IMR-90 (cell line): ENCODE data around the gene DPY19L1. TPM values are rescaled to one million over a fixed set of nuclear protein-coding genes. Genes with fewer than 3 reads are reported as not detected.

Experiments used
- ATAC-seq: fragments of 200-7000 bp; cut with Tn5 transposase; 2 replicates; pipeline ENCODE4 v1.9.1; 2020; ENCODE audit warnings: low read depth, mild to moderate bottlenecking, moderate library complexity
- BruUV-seq: library from RNA; stranded (reverse); fragments of 400-500 nt; replicated peaks from 2 replicates; lab custom pipeline; 2021; lab: Mats Ljungman, UMichigan
- CTCF ChIA-PET: fragments of 300-600 bp; formaldehyde crosslinking; extraction: SDS; loops from one replicate; lab custom pipeline; 2021; ENCODE audit warnings: antibody characterized with exemption; lab: Yijun Ruan, JAX
- POLR2A ChIA-PET: fragments of 300-600 bp; sonication (Branson Sonifier 250); formaldehyde crosslinking; loops from one replicate; lab custom pipeline; 2022; ENCODE audit warnings: antibody characterized with exemption; ENCODE audit not compliant: unreplicated experiment; lab: Charles Lee
- DNase-seq: peaks from one replicate; pipeline ENCODE4 v3.0.0; 2013
- H2AFZ ChIP-seq: replicated peaks from 2 replicates; pipeline ENCODE3; 2013; ENCODE audit warnings: low read length, mild to moderate bottlenecking; ENCODE audit not compliant: poor library complexity
- H2AK5ac ChIP-seq: 2 replicates; pipeline ENCODE4 v1.6.1; 2013; ENCODE audit warnings: low read depth, low read length, inconsistent platforms
- H2AK9ac ChIP-seq: replicated peaks from 2 replicates; pipeline ENCODE3; 2013; ENCODE audit warnings: mild to moderate bottlenecking, low read depth, low read length, moderate library complexity; ENCODE audit not compliant: poor library complexity
- H2BK120ac ChIP-seq: 2 replicates; pipeline ENCODE4 v1.6.1; 2013; ENCODE audit warnings: low read depth, low read length, inconsistent platforms
- H2BK15ac ChIP-seq: 3 replicates; pipeline ENCODE4 v1.6.1; 2013; ENCODE audit warnings: low read depth, low read length, inconsistent platforms
- H2BK20ac ChIP-seq: 2 replicates; pipeline ENCODE4 v1.6.1; 2013; ENCODE audit warnings: low read depth, mild to moderate bottlenecking, inconsistent platforms, low read length, moderate library complexity
- H2BK5ac ChIP-seq: 2 replicates; pipeline ENCODE4 v1.6.1; 2013; ENCODE audit warnings: mild to moderate bottlenecking, low read depth, low read length, inconsistent platforms; ENCODE audit not compliant: poor library complexity, severe bottlenecking
- H3K14ac ChIP-seq: replicated peaks from 2 replicates; pipeline ENCODE4 v1.6.1; 2013; ENCODE audit warnings: low read depth, low read length, inconsistent platforms
- H3K18ac ChIP-seq: 2 replicates; pipeline ENCODE4 v1.6.1; 2013; ENCODE audit warnings: low read depth, low read length, control low read depth
- H3K23ac ChIP-seq: 2 replicates; pipeline ENCODE4 v1.6.1; 2013; ENCODE audit warnings: low read depth, low read length, inconsistent platforms
- H3K27ac ChIP-seq: 2 replicates; pipeline ENCODE4 v1.5.1; 2013; ENCODE audit warnings: mild to moderate bottlenecking, control low read depth, low read length; ENCODE audit not compliant: insufficient read depth
- H3K27me3 ChIP-seq: 2 replicates; pipeline ENCODE4 v1.6.1; 2013; ENCODE audit warnings: low read length; ENCODE audit not compliant: control insufficient read depth, insufficient read depth
- H3K36me3 ChIP-seq: 2 replicates; pipeline ENCODE4 v1.6.1; 2013; ENCODE audit warnings: low read length, mixed read lengths; ENCODE audit not compliant: control insufficient read depth, insufficient read depth
- H3K4ac ChIP-seq: 2 replicates; pipeline ENCODE4 v1.6.1; 2013; ENCODE audit warnings: low read depth, low read length, inconsistent platforms
- H3K4me1 ChIP-seq: 2 replicates; pipeline ENCODE4 v1.6.1; 2013; ENCODE audit warnings: low read length, mixed read lengths; ENCODE audit not compliant: control insufficient read depth, insufficient read depth
- H3K4me2 ChIP-seq: 2 replicates; pipeline ENCODE4 v1.6.1; 2013; ENCODE audit warnings: low read depth, mild to moderate bottlenecking, control low read depth, low read length, moderate library complexity
- H3K4me3 ChIP-seq: 2 replicates; pipeline ENCODE4 v1.5.1; 2013; ENCODE audit warnings: low read depth, mild to moderate bottlenecking, control low read depth, low read length, moderate library complexity; ENCODE audit not compliant: insufficient read depth
- H3K56ac ChIP-seq: 2 replicates; pipeline ENCODE4 v1.6.1; 2013; ENCODE audit warnings: low read length, inconsistent platforms; ENCODE audit not compliant: insufficient read depth; ENCODE audit errors: extremely low read depth
- H3K79me1 ChIP-seq, 2 experiments: 2 replicates each; pipeline ENCODE4 v1.6.1; 2013; ENCODE audit warnings: low read length in 2 of 2, inconsistent platforms in 1 of 2, low read depth in 1 of 2
- H3K9ac ChIP-seq: 2 replicates; pipeline ENCODE4 v1.6.1; 2013; ENCODE audit warnings: low read depth, low read length, control low read depth
- H3K9me1 ChIP-seq: 2 replicates; pipeline ENCODE4 v1.6.1; 2013; ENCODE audit warnings: low read length, inconsistent platforms; ENCODE audit not compliant: insufficient read depth
- H3K9me3 ChIP-seq: 2 replicates; pipeline ENCODE4 v1.6.1; 2013; ENCODE audit warnings: low read length; ENCODE audit not compliant: control insufficient read depth, insufficient read depth
- H4K20me1 ChIP-seq: 2 replicates; pipeline ENCODE4 v1.6.1; 2013; ENCODE audit warnings: low read length, inconsistent platforms; ENCODE audit not compliant: insufficient read depth
- H4K5ac ChIP-seq: 2 replicates; pipeline ENCODE4 v1.6.1; 2013; ENCODE audit warnings: mild to moderate bottlenecking, low read depth, low read length, control low read depth
- H4K8ac ChIP-seq, 2 experiments: 2 replicates each; pipeline ENCODE4 v1.6.1; 2013; ENCODE audit warnings: low read depth in 2 of 2, low read length in 2 of 2, control low read depth in 1 of 2, inconsistent platforms in 1 of 2
- H4K91ac ChIP-seq: 2 replicates; pipeline ENCODE4 v1.6.1; 2013; ENCODE audit warnings: low read depth, low read length, inconsistent platforms; ENCODE audit not compliant: insufficient read depth
- CEBPB ChIP-seq: IDR thresholded peaks from 2 replicates; pipeline ENCODE4 v1.6.1; 2012; ENCODE audit warnings: low read depth, low read length, improper control_type of control experiment
- CHD1 ChIP-seq: IDR thresholded peaks from 2 replicates; pipeline ENCODE4 v1.6.1; 2012; ENCODE audit warnings: low read depth, low read length, improper control_type of control experiment
- CTCF ChIP-seq: conservative IDR thresholded peaks from 2 replicates; pipeline ENCODE4 v1.5.1; 2012; ENCODE audit warnings: mild to moderate bottlenecking, low read depth, low read length, improper control_type of control experiment
- FOS ChIP-seq: fragments of 150-350 bp; IDR thresholded peaks from 2 replicates; pipeline ENCODE4 v1.6.1; 2016; ENCODE audit warnings: low read depth, low read length
- MAZ ChIP-seq: IDR thresholded peaks from 2 replicates; pipeline ENCODE4 v1.6.1; 2012; ENCODE audit warnings: low read depth, mild to moderate bottlenecking, low read length, improper control_type of control experiment, moderate library complexity, borderline replicate concordance
- NFE2L2 ChIP-seq: fragments of 150-350 bp; IDR thresholded peaks from 2 replicates; pipeline ENCODE4 v1.6.1; 2016; ENCODE audit warnings: low read depth, mild to moderate bottlenecking, low read length
- RCOR1 ChIP-seq: IDR thresholded peaks from 2 replicates; pipeline ENCODE4 v1.6.1; 2012; ENCODE audit warnings: mild to moderate bottlenecking, low read length, improper control_type of control experiment; ENCODE audit not compliant: insufficient replicate concordance
- SMC3 ChIP-seq: fragments of 150-350 bp; IDR thresholded peaks from 2 replicates; pipeline ENCODE4 v1.6.1; 2016; ENCODE audit warnings: low read depth, mild to moderate bottlenecking, antibody characterized with exemption, low read length, moderate library complexity
- WGBS, 2 experiments: methylation state at CpG; one replicate each; pipeline versions ENCODE4 v1.1.5 to v1.1.7; 2013; ENCODE audit warnings: missing lambda C conversion rate in 2 of 2; ENCODE audit not compliant: insufficient read length in 1 of 2; ENCODE audit errors: extremely low coverage in 2 of 2; 5-methylcytosine and 5-hydroxymethylcytosine counted together
- dilution Hi-C: fragments of 300-500 bp; cut with HindIII; formaldehyde crosslinking; loops from one replicate; pipeline ENCODE4 v1.14.3; 2018; ENCODE audit warnings: low sequenced_read_pairs; ENCODE audit not compliant: unreplicated experiment
- in situ Hi-C: fragments of 300-500 bp; cut with MboI; formaldehyde crosslinking; loops from 3 replicates; pipeline ENCODE4 v1.14.3; 2019; ENCODE audit warnings: low sequenced_read_pairs, inconsistent platforms, mixed read lengths
- intact Hi-C: fragments of 100-400 bp; cut with micrococcal nuclease; formaldehyde crosslinking; loops from 2 replicates; pipeline ENCODE4 v1.10.0; 2022
- polyA plus RNA-seq, 3 experiments: library from polyadenylated mRNA; depleted of rRNA; stranded (reverse); fragments of >200 nt; gene quantifications; 2 replicates each; pipeline ENCODE4 v1.2.3, GENCODE V29; 2012; ENCODE audit warnings: low replicate concordance in 1 of 3
- total RNA-seq: library from RNA; depleted of rRNA; stranded (reverse); fragments of >200 nt; gene quantifications from 2 replicates; pipeline ENCODE4 v1.2.3, GENCODE V29; 2012

The DPY19L1 gene
- total and polyA plus RNA-seq, 2 of the 4 experiments (the other 2 are of a cell fraction) = 12.1 to 12.2 TPM

GRCh38 chr7:35030848-35031247 is 6.4 kb downstream of the DPY19L1 start:
- H3K36me3 ChIP-seq = no peaks in the 10 kb centered on the region
- no peaks in the 10 kb centered on the region for H3K9me3 ChIP-seq
- H3K9me1 ChIP-seq = peaks cover 4% of the 10 kb centered on the region
- no peak overlapping the region for H3K9ac ChIP-seq
- H4K91ac ChIP-seq = no peak overlapping the region
- WGBS, 2 experiments = no CpG with 5 or more reads among the region's 2 CpGs
- no peak overlapping the region for H4K5ac ChIP-seq
- peaks cover 38 to 45% of the 10 kb centered on the region in 2 experiments for H3K79me1 ChIP-seq
- H3K4me1 ChIP-seq = peaks cover 4% of the 10 kb centered on the region; the same call in 1 of the 2 replicates
- H4K8ac ChIP-seq = no peak overlapping the region
- H2AK5ac ChIP-seq = no peak overlapping the region
- no peak overlapping the region for H2BK15ac ChIP-seq
- ChIA-PET CTCF (interaction anchor here (1.1 kb wide), 1 partner anchor 207 kb away, joined by 3 read pairs; no protein-coding TSS in a partner anchor), POLR2A (no interaction called here)
- ATAC-seq = no peak
- H3K4me3 ChIP-seq = no peak overlapping the region
- TF ChIP-seq SMC3 (no peak), CHD1 (no peak), FOS (no peak), CTCF (no peak), RCOR1 (no peak), NFE2L2 (no peak), CEBPB (no peak), MAZ (no peak)
- H2BK5ac ChIP-seq = no peak overlapping the region
- H2BK120ac ChIP-seq = no peak overlapping the region
- H3K23ac ChIP-seq = no peak overlapping the region
- H2AK9ac ChIP-seq = no peak overlapping the region
- H2BK20ac ChIP-seq = no peak overlapping the region
- no peak overlapping the region for H3K18ac ChIP-seq
- no peak for DNase-seq
- no peak overlapping the region for H3K27ac ChIP-seq
- intact Hi-C loops (loop anchor here (10.0 kb wide), 2 partner anchors 716 to 936 kb away; no protein-coding TSS in a partner anchor), in situ Hi-C loops (no loop called here), dilution Hi-C loops (no loop called here)
- H3K4ac ChIP-seq = no peak overlapping the region
- H3K56ac ChIP-seq = no peak overlapping the region
- peaks cover 12% of the 10 kb centered on the region; the same call in 1 of the 2 replicates for H4K20me1 ChIP-seq
- no peak overlapping the region for H3K14ac ChIP-seq
- H2AFZ ChIP-seq = no peak overlapping the region
- no peak overlapping the region for H3K4me2 ChIP-seq
- no TSS peak for BruUV-seq
- H3K27me3 ChIP-seq = no peaks in the 10 kb centered on the region
